Epidermal melanocyte (primary cell): ENCODE results near the gene HOXB2.
"Not testable (repeated sequence)": the region's sequence is repeated elsewhere in the genome, so short reads cannot be mapped to it uniquely, and the experiment has no call there.

Experiments
- DNase-seq: peaks from one replicate; pipeline ENCODE4 v3.0.0; 2011; ENCODE audit warnings: low spot score; ENCODE audit not compliant: insufficient read length

Gene HOXB2

GRCh38 chr17:48515925-48516900 lies 28.7 kb downstream of the HOXB2 start:
- no peak for DNase-seq

GRCh38 chr17:48514477-48514876 lies 30.4 kb downstream of the HOXB2 start:
- no peak for DNase-seq

- DNase-seq: no peak
Observed at GRCh38 chr17:48513666-48514455, 31.0 kb downstream of the HOXB2 start.

- no peak for DNase-seq
Observed at GRCh38 chr17:48513097-48513496, 31.8 kb downstream of the HOXB2 start.

- DNase-seq: no peak
Observed at GRCh38 chr17:48510761-48511604, 33.9 kb downstream of the HOXB2 start.

GRCh38 chr17:48510381-48510760 lies 34.5 kb downstream of the HOXB2 start:
- DNase-seq: no peak

GRCh38 chr17:48509708-48510107 lies 35.2 kb downstream of the HOXB2 start:
- not testable (repeated sequence) for DNase-seq

GRCh38 chr17:48506246-48506645 lies 38.7 kb downstream of the HOXB2 start:
- DNase-seq: no peak

- DNase-seq: no peak
Observed at GRCh38 chr17:48505788-48506187, 39.1 kb downstream of the HOXB2 start.

GRCh38 chr17:48504953-48505352 lies 40.0 kb downstream of the HOXB2 start:
- DNase-seq: no peak

GRCh38 chr17:48503747-48504146 lies 41.2 kb downstream of the HOXB2 start:
- DNase-seq: no peak

- DNase-seq: no peak
Observed at GRCh38 chr17:48502901-48503300, 42.0 kb downstream of the HOXB2 start.

GRCh38 chr17:48502312-48502711 lies 42.6 kb downstream of the HOXB2 start:
- no peak for DNase-seq

- no peak for DNase-seq
Observed at GRCh38 chr17:48500435-48501426, 44.2 kb downstream of the HOXB2 start.

GRCh38 chr17:48499735-48500434 lies 45.0 kb downstream of the HOXB2 start:
- no peak for DNase-seq

GRCh38 chr17:48499248-48499647 lies 45.7 kb downstream of the HOXB2 start:
- no peak for DNase-seq

- no peak for DNase-seq
Observed at GRCh38 chr17:48498164-48498850, 46.6 kb downstream of the HOXB2 start.

GRCh38 chr17:48497103-48497502 lies 47.8 kb downstream of the HOXB2 start:
- no peak for DNase-seq

GRCh38 chr17:48494335-48494734 lies 50.6 kb downstream of the HOXB2 start:
- no peak for DNase-seq
